AG09309 (cell line): Measurements from ENCODE around the gene SFMBT2.

Experiments
- DNase-seq: peaks from one replicate; pipeline ENCODE4 v3.0.0-alpha.2; 2010; ENCODE audit warnings: low read depth
- H3K4me3 ChIP-seq: 2 replicates; pipeline ENCODE4 v1.5.1; 2011; ENCODE audit warnings: mild to moderate bottlenecking, low read depth, low read length, moderate library complexity; ENCODE audit not compliant: control insufficient read depth
- TF ChIP-seq, protein P1 (sequence below): IDR thresholded peaks from 2 replicates; pipeline ENCODE4 v1.5.1; 2011; ENCODE audit warnings: mild to moderate bottlenecking, low read depth, low read length, inconsistent platforms; ENCODE audit not compliant: insufficient read depth, control insufficient read depth; ENCODE audit errors: missing control alignments

The SFMBT2 gene

DNA sequence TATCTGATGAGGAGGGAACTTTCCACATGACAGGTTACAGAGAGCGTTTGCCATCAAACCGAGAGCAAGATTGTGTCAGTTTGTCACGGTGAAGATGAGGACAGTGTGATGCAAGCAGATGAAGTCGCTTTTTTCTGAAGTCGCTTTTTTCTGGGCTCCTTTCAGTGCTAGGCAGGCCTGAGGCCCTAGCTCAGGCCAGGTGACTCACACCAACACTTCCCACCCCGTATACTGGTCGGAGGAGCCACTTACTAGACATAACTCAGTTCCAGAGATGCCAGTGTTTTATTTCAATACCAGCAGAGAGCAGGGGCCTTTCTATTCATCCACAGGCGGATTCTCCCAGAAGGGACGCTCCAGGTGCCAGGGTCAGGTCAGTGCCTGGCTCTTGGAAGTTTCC lies 58.9 kb downstream of the SFMBT2 start:
- no peak for DNase-seq
- TF ChIP-seq, protein P1, sequence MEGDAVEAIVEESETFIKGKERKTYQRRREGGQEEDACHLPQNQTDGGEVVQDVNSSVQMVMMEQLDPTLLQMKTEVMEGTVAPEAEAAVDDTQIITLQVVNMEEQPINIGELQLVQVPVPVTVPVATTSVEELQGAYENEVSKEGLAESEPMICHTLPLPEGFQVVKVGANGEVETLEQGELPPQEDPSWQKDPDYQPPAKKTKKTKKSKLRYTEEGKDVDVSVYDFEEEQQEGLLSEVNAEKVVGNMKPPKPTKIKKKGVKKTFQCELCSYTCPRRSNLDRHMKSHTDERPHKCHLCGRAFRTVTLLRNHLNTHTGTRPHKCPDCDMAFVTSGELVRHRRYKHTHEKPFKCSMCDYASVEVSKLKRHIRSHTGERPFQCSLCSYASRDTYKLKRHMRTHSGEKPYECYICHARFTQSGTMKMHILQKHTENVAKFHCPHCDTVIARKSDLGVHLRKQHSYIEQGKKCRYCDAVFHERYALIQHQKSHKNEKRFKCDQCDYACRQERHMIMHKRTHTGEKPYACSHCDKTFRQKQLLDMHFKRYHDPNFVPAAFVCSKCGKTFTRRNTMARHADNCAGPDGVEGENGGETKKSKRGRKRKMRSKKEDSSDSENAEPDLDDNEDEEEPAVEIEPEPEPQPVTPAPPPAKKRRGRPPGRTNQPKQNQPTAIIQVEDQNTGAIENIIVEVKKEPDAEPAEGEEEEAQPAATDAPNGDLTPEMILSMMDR, result no peak

GRCh38 chr10:7350541-7351195 lies 60.2 kb downstream of the SFMBT2 start:
- TF ChIP-seq, protein P1, result no peak
- DNase-seq, result no peak
- no peak overlapping the region for H3K4me3 ChIP-seq

More for the DNA sequence above, 58.9 kb downstream of the SFMBT2 start:
- H3K4me3 ChIP-seq, result no peak overlapping the region

DNA sequence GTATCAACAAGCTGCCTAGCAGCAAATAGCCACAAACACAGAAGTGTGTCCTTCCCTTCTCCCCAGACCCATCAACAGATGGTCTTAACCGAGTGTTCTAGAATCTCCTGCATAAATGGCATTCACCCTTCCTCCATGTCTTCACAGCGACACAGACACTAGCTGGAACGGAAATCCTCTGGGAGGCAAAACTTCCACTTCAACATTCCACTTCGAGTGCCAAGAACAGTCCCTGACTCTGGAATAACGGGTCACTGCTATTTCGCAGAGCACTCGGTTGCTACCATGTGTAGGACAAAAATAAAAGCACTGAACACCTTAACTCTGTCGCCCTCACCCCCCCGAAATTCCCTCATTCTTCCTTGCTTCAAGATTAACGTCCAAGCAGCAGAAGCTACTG lies 65.1 kb downstream of the SFMBT2 start:
- no peak overlapping the region for H3K4me3 ChIP-seq
- no peak for DNase-seq
- TF ChIP-seq, protein P1, result no peak

GRCh38 chr10:7343040-7343439 lies 67.8 kb downstream of the SFMBT2 start:
- DNase-seq, result no peak
- no peak overlapping the region for H3K4me3 ChIP-seq
- TF ChIP-seq, protein P1, result no peak

GRCh38 chr10:7340179-7340874 lies 70.5 kb downstream of the SFMBT2 start:
- DNase-seq, result no peak
- TF ChIP-seq, protein P1, result no peak
- no peak overlapping the region for H3K4me3 ChIP-seq

DNA sequence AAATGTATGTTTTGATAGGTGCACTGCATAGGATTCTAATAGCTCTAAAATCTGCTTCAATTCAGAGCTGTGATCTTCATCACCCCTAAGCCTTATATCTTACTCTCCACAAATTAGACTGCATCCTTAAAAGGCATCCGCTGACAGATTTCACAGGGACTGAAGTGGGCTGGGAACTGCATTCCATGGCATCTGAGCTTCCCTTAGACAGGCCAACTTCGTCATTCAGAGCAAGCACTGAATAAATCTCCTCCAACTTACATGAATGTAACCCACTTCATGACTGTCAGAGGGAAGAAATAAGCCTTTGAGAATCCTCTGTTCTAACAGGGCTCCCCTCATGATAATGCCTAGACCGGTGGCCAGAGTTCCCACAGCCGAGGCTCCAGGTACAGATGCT lies 71.3 kb downstream of the SFMBT2 start:
- no peak for DNase-seq
- TF ChIP-seq, protein P1, result no peak
- H3K4me3 ChIP-seq, result no peak overlapping the region

- DNase-seq, result no peak
- TF ChIP-seq, protein P1, result no peak
- H3K4me3 ChIP-seq, result no peak overlapping the region
Observed at GRCh38 chr10:7338469-7338868, 72.4 kb downstream of the SFMBT2 start.
